Tibial nerve (tissue), 3 donors: ENCODE data around the gene TP63.

Experiments used
- POLR2A ChIP-seq, 2 donors: fragments of 450-650 bp; IDR thresholded peaks; one replicate each; pipeline ENCODE4 v1.6.1; 2017; ENCODE audit warnings: antibody characterized with exemption in 2 of 2, mild to moderate bottlenecking in 2 of 2, moderate library complexity in 2 of 2
- TF ChIP-seq, protein P1 (sequence below), 5 experiments: fragments of 200-600 bp in 3 of 5; fragments of 450-650 bp in 2 of 5; sonication (generic) in 3 of 5; IDR thresholded peaks; one replicate each; pipeline ENCODE4 v1.5.1; 2016 to 2019; ENCODE audit warnings: antibody characterized with exemption in 5 of 5, mild to moderate bottlenecking in 3 of 5, moderate library complexity in 2 of 5

- TF ChIP-seq POLR2A (IDR thresholded peaks at IDR 0.05) = no peak
- TF ChIP-seq, protein P1, sequence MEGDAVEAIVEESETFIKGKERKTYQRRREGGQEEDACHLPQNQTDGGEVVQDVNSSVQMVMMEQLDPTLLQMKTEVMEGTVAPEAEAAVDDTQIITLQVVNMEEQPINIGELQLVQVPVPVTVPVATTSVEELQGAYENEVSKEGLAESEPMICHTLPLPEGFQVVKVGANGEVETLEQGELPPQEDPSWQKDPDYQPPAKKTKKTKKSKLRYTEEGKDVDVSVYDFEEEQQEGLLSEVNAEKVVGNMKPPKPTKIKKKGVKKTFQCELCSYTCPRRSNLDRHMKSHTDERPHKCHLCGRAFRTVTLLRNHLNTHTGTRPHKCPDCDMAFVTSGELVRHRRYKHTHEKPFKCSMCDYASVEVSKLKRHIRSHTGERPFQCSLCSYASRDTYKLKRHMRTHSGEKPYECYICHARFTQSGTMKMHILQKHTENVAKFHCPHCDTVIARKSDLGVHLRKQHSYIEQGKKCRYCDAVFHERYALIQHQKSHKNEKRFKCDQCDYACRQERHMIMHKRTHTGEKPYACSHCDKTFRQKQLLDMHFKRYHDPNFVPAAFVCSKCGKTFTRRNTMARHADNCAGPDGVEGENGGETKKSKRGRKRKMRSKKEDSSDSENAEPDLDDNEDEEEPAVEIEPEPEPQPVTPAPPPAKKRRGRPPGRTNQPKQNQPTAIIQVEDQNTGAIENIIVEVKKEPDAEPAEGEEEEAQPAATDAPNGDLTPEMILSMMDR (IDR thresholded peaks at IDR 0.05) = no peak
Observed at GRCh38 chr3:189590223-189590622, 41.0 kb upstream of the TP63 start.
